Esophagus squamous epithelium (tissue), 5 donors: ENCODE data around the gene EGR1. TPM values are rescaled to one million over a fixed set of nuclear protein-coding genes. Genes with fewer than 3 reads are reported as not detected.

Experiments used
- DNase-seq: peaks from one replicate; lab custom pipeline; 2025; lab: John Stamatoyannopoulos, UW
- H3K27ac ChIP-seq, 4 donors: fragments of 200-600 bp; sonication (generic); one replicate each; pipeline ENCODE4 v1.5.1; 2016 to 2019; ENCODE audit warnings: mild to moderate bottlenecking in 1 of 4
- H3K27me3 ChIP-seq, 4 donors: fragments of 200-600 bp; sonication (generic); 1 replicate in 3 of 4; 2 replicates in 1 of 4; pipeline versions ENCODE4 v1.5.1 to v1.6.0; 2017 to 2021; ENCODE audit warnings: antibody characterized with exemption in 1 of 4
- H3K36me3 ChIP-seq, 3 donors: fragments of 200-600 bp; sonication (generic); one replicate each; pipeline ENCODE4 v1.5.1; 2016 to 2019
- H3K4me1 ChIP-seq, 3 donors: fragments of 200-600 bp; sonication (generic); one replicate each; pipeline ENCODE4 v1.5.1; 2017 to 2019
- H3K4me3 ChIP-seq, 4 donors: fragments of 200-600 bp; sonication (generic); 1 replicate in 3 of 4; 2 replicates in 1 of 4; pipeline ENCODE4 v1.5.1; 2016 to 2019; ENCODE audit warnings: mild to moderate bottlenecking in 2 of 4, moderate library complexity in 1 of 4
- H3K9me3 ChIP-seq, 3 donors: fragments of 200-600 bp; sonication (generic); one replicate each; pipeline ENCODE4 v1.5.1; 2016 to 2019
- CTCF ChIP-seq, 6 experiments: fragments of 450-650 bp in 4 of 6; fragments of 200-600 bp in 2 of 6; sonication (generic) in 2 of 6; IDR thresholded peaks; one replicate each; pipeline ENCODE4 v1.5.1; 2016 to 2019; ENCODE audit warnings: antibody characterized with exemption in 6 of 6, mild to moderate bottlenecking in 4 of 6, moderate library complexity in 4 of 6
- POLR2A ChIP-seq, 4 donors: fragments of 450-650 bp; IDR thresholded peaks; one replicate each; pipeline ENCODE4 v1.6.1; 2017; ENCODE audit warnings: antibody characterized with exemption in 4 of 4, mild to moderate bottlenecking in 4 of 4, moderate library complexity in 3 of 4
- WGBS, 2 donors: methylation state at CpG; one replicate each; pipeline ENCODE4 v1.1.5; 2018; 5-methylcytosine and 5-hydroxymethylcytosine counted together
- intact Hi-C: fragments of 100-400 bp; cut with DNase I; formaldehyde crosslinking; loops from one replicate; pipeline ENCODE4 v1.15.0; 2022
- small RNA-seq, 4 donors: library from RNA; depleted of rRNA; stranded (forward); fragments of <200 nt; gene quantifications; one replicate each; pipeline ENCODE3, GENCODE V24; 2016
- total RNA-seq, 4 donors: library from RNA; depleted of rRNA; stranded (reverse); fragments of >200 nt; gene quantifications; one replicate each; pipeline ENCODE4 v1.1.0, GENCODE V29; 2016
- donor health status: DM: yes; HTN: yes; CAD: no.

Gene EGR1
- total RNA-seq, 4 donors from 2014 or later = 10.9 to 47.8 (median 19.5) TPM

- Histone ChIP-seq H3K4me3 (no peak overlapping the region), H3K36me3 (peaks cover 22 to 75% (median 36%) of the 10 kb centered on the region in 3 donors), H3K27ac (no peak overlapping the region), H3K27me3 (no peaks in the 10 kb centered on the region), H3K9me3 (no peaks in the 10 kb centered on the region), H3K4me1 (peaks cover 0 to 8% (median 0%) of the 10 kb centered on the region in 3 donors)
- 89 to 96% methylated on average over 4 of the region's 4 CpGs for WGBS, 2 donors
- DNase-seq = no peak
- intact Hi-C loops = no loop called here
- TF ChIP-seq CTCF (IDR thresholded peaks at IDR 0.05) (no peak), POLR2A (IDR thresholded peaks at IDR 0.05) (no peak)
Measured at GRCh38 chr5:138517437-138517836, 52.2 kb downstream of the EGR1 start.

Small RNA genes within 50 kb of the gene (small RNA-seq; reads per million reads assigned to genes)
- 0 reads per million in 4 donors for gene AC113403.1

Other genes with a start within 250 kb of the EGR1 start
- under 1 TPM in 2 of 4 donors, not detected in 2; 0.35 to 0.41 TPM for gene GFRA3, start 190.9 kb upstream of the EGR1 start, total RNA-seq
- 1 to 10 TPM in 3 of 4 donors, under 1 TPM in 1; 0.80 to 3.1 (median 1.8) TPM for gene CDC25C, start 133.7 kb upstream of the EGR1 start, total RNA-seq
- gene FAM53C, start 127.2 kb upstream of the EGR1 start, total RNA-seq = 10 to 100 TPM; 12.1 to 14.2 (median 13.4) TPM
- 10 to 100 TPM; 34.5 to 53.8 (median 36.2) TPM for gene KDM3B, start 112.8 kb upstream of the EGR1 start, total RNA-seq
- 1 to 10 TPM in 1 of 4 donors, under 1 TPM in 3; 0.11 to 3.8 (median 0.20) TPM for gene REEP2, start 26.4 kb upstream of the EGR1 start, total RNA-seq
- gene ETF1, start 77.8 kb downstream of the EGR1 start, total RNA-seq = 100 to 1,000 TPM in 2 of 4 donors, 10 to 100 TPM in 2; 65.2 to 132 (median 103) TPM
- 100 to 1,000 TPM; 185 to 354 (median 279) TPM for gene HSPA9, start 109.9 kb downstream of the EGR1 start, total RNA-seq